Measurements from ENCODE around the gene CDCA7.
"Not testable (repeated sequence)": the region's sequence is repeated elsewhere in the genome, so short reads cannot be mapped to it uniquely, and the experiment has no call there.

Gene CDCA7

GRCh38 chr2:173404841-173405750 is 50.4 kb downstream of the CDCA7 start:
- no peak for DNase-seq

- DNase-seq = no peak
These were observed 52.5 kb downstream of the CDCA7 start for GRCh38 chr2:173407176-173407575.

- DNase-seq = no peak
These were observed 53.0 kb downstream of the CDCA7 start for GRCh38 chr2:173407646-173408045.

GRCh38 chr2:173410579-173410978 is 55.9 kb downstream of the CDCA7 start:
- DNase-seq = no peak

GRCh38 chr2:173412628-173413027 is 58.0 kb downstream of the CDCA7 start:
- no peak for DNase-seq

GRCh38 chr2:173414823-173415322 is 60.2 kb downstream of the CDCA7 start:
- no peak for DNase-seq

- DNase-seq = no peak
These were observed 61.0 kb downstream of the CDCA7 start for GRCh38 chr2:173415431-173416381.

GRCh38 chr2:173416415-173417152 is 61.9 kb downstream of the CDCA7 start:
- not testable (repeated sequence) for DNase-seq

- no peak for DNase-seq
These were observed 62.7 kb downstream of the CDCA7 start for GRCh38 chr2:173417341-173417740.

- DNase-seq = no peak
These were observed 63.1 kb downstream of the CDCA7 start for GRCh38 chr2:173417802-173418201.
